ENCODE results near the gene CRISPLD2. TPM values are rescaled to one million over a fixed set of nuclear protein-coding genes. Genes with fewer than 3 reads are reported as not detected.

The CRISPLD2 gene
- total RNA-seq, 5 donors from 2014 or later (not counting 1 experiment from before 2014, with no cell fraction given): 0.76 to 2.8 (median 1.8) TPM

GRCh38 chr16:84909476-84910085 is 89.8 kb downstream of the CRISPLD2 start:
- WGBS (ENCODE audit: insufficient coverage): 80% methylated on average over 4 of the region's 9 CpGs
- ATAC-seq (replicated peaks in 1 of 4): no peak

GRCh38 chr16:84911486-84912216 is 91.9 kb downstream of the CRISPLD2 start:
- ATAC-seq (replicated peaks in 1 of 4) (no peak), DNase-seq (no peak)
- Mint-ChIP-seq H3K27me3 (peaks cover 10 to 17% of the 10 kb centered on the region in 2 donors), H3K36me3 (no peaks in the 10 kb centered on the region), H3K4me3 (no peak overlapping the region), H3K9me3 (no peaks in the 10 kb centered on the region), H3K4me1 (no peaks in the 10 kb centered on the region), H3K27ac (no peak overlapping the region)
- no peaks in the 10 kb centered on the region for H3K36me3 ChIP-seq (ENCODE audit: control insufficient read depth in 2 of 2, extremely low read depth in 1 of 2, insufficient read depth in 1 of 2, low read length in 1 of 2)
- no peaks in the 10 kb centered on the region for H3K9me3 ChIP-seq
- peaks cover 0 to 46% of the 10 kb centered on the region in 2 experiments for H3K27me3 ChIP-seq (replicated peaks in 1 of 2; ENCODE audit: control insufficient read depth in 2 of 2, extremely low read depth in 1 of 2, insufficient read depth in 2 of 2, low read length in 1 of 2)
- POLR2A ChIA-PET: no interaction called here
- no peak overlapping the region for H3K27ac ChIP-seq (ENCODE audit: low read length)
- no peaks in the 10 kb centered on the region for H3K4me1 ChIP-seq (ENCODE audit: control insufficient read depth in 1 of 2, extremely low read depth in 1 of 2, insufficient read depth in 2 of 2, low read length in 2 of 2)
- CTCF ChIA-PET: no interaction called here
- 92% methylated on average over 10 of the region's 16 CpGs for WGBS (ENCODE audit: insufficient coverage)
- no peak overlapping the region for H3K4me3 ChIP-seq (ENCODE audit: control insufficient read depth in 1 of 2, extremely low read depth in 1 of 2, low read length in 1 of 2)

More at GRCh38 chr16:84909476-84910085, 89.8 kb downstream of the CRISPLD2 start:
- H3K27me3 ChIP-seq (replicated peaks in 1 of 2; ENCODE audit: control insufficient read depth in 2 of 2, extremely low read depth in 1 of 2, insufficient read depth in 2 of 2, low read length in 1 of 2): peaks cover 0 to 28% of the 10 kb centered on the region in 2 experiments
- Mint-ChIP-seq H3K4me1 (no peaks in the 10 kb centered on the region), H3K9me3 (no peaks in the 10 kb centered on the region), H3K36me3 (no peaks in the 10 kb centered on the region), H3K27ac (no peak overlapping the region), H3K27me3 (peaks cover 0 to 10% of the 10 kb centered on the region in 2 donors), H3K4me3 (no peak overlapping the region)
- H3K4me3 ChIP-seq (ENCODE audit: control insufficient read depth in 1 of 2, extremely low read depth in 1 of 2, low read length in 1 of 2): no peak overlapping the region
- POLR2A ChIA-PET: no interaction called here
- CTCF ChIA-PET: no interaction called here
- H3K27ac ChIP-seq (ENCODE audit: low read length): no peak overlapping the region
- DNase-seq: no peak
- H3K36me3 ChIP-seq (ENCODE audit: control insufficient read depth in 2 of 2, extremely low read depth in 1 of 2, insufficient read depth in 1 of 2, low read length in 1 of 2): no peaks in the 10 kb centered on the region
- no peaks in the 10 kb centered on the region for H3K9me3 ChIP-seq
- no peaks in the 10 kb centered on the region for H3K4me1 ChIP-seq (ENCODE audit: control insufficient read depth in 1 of 2, extremely low read depth in 1 of 2, insufficient read depth in 2 of 2, low read length in 2 of 2)

GRCh38 chr16:84913315-84913714 is 93.5 kb downstream of the CRISPLD2 start:
- Mint-ChIP-seq H3K9me3 (no peaks in the 10 kb centered on the region), H3K4me1 (no peaks in the 10 kb centered on the region), H3K4me3 (no peak overlapping the region), H3K27me3 (peaks cover 11 to 20% of the 10 kb centered on the region in 2 donors), H3K36me3 (no peaks in the 10 kb centered on the region), H3K27ac (no peak overlapping the region)
- no peak overlapping the region for H3K4me3 ChIP-seq (ENCODE audit: control insufficient read depth in 1 of 2, extremely low read depth in 1 of 2, low read length in 1 of 2)
- no peak overlapping the region for H3K27ac ChIP-seq (ENCODE audit: low read length)
- H3K27me3 ChIP-seq (replicated peaks in 1 of 2; ENCODE audit: control insufficient read depth in 2 of 2, extremely low read depth in 1 of 2, insufficient read depth in 2 of 2, low read length in 1 of 2): peaks cover 0 to 51% of the 10 kb centered on the region in 2 experiments
- no peaks in the 10 kb centered on the region for H3K36me3 ChIP-seq (ENCODE audit: control insufficient read depth in 2 of 2, extremely low read depth in 1 of 2, insufficient read depth in 1 of 2, low read length in 1 of 2)
- ChIA-PET CTCF (no interaction called here), POLR2A (no interaction called here)
- no peaks in the 10 kb centered on the region for H3K4me1 ChIP-seq (ENCODE audit: control insufficient read depth in 1 of 2, extremely low read depth in 1 of 2, insufficient read depth in 2 of 2, low read length in 2 of 2)
- DNase-seq: no peak
- WGBS (ENCODE audit: insufficient coverage): 31% methylated on average over 6 of the region's 6 CpGs
- no peak for ATAC-seq (replicated peaks in 1 of 4)
- H3K9me3 ChIP-seq: no peaks in the 10 kb centered on the region

- no peaks in the 10 kb centered on the region for H3K4me1 ChIP-seq (ENCODE audit: control insufficient read depth in 1 of 2, extremely low read depth in 1 of 2, insufficient read depth in 2 of 2, low read length in 2 of 2)
- Mint-ChIP-seq H3K36me3 (no peaks in the 10 kb centered on the region), H3K27me3 (peaks cover 21 to 25% of the 10 kb centered on the region in 2 donors), H3K4me1 (no peaks in the 10 kb centered on the region), H3K4me3 (no peak overlapping the region), H3K9me3 (no peaks in the 10 kb centered on the region), H3K27ac (no peak overlapping the region)
- H3K9me3 ChIP-seq: no peaks in the 10 kb centered on the region
- ATAC-seq (replicated peaks in 1 of 4) (no peak), DNase-seq (no peak)
- WGBS (ENCODE audit: insufficient coverage): 100% methylated on average over 1 of the region's 5 CpGs
- ChIA-PET POLR2A (no interaction called here), CTCF (no interaction called here)
- H3K4me3 ChIP-seq (ENCODE audit: control insufficient read depth in 1 of 2, extremely low read depth in 1 of 2, low read length in 1 of 2): no peak overlapping the region
- H3K36me3 ChIP-seq (ENCODE audit: control insufficient read depth in 2 of 2, extremely low read depth in 1 of 2, insufficient read depth in 1 of 2, low read length in 1 of 2): no peaks in the 10 kb centered on the region
- H3K27ac ChIP-seq (ENCODE audit: low read length): no peak overlapping the region
- H3K27me3 ChIP-seq (replicated peaks in 1 of 2; ENCODE audit: control insufficient read depth in 2 of 2, extremely low read depth in 1 of 2, insufficient read depth in 2 of 2, low read length in 1 of 2): peaks cover 0 to 51% of the 10 kb centered on the region in 2 experiments
Measured at GRCh38 chr16:84914273-84914672, 94.5 kb downstream of the CRISPLD2 start.

- H3K4me1 ChIP-seq (ENCODE audit: control insufficient read depth in 1 of 2, extremely low read depth in 1 of 2, insufficient read depth in 2 of 2, low read length in 2 of 2): no peaks in the 10 kb centered on the region
- no peaks in the 10 kb centered on the region for H3K9me3 ChIP-seq
- Mint-ChIP-seq H3K4me1 (no peaks in the 10 kb centered on the region), H3K9me3 (no peaks in the 10 kb centered on the region), H3K27ac (no peak overlapping the region), H3K27me3 (peaks cover 21 to 28% of the 10 kb centered on the region in 2 donors), H3K4me3 (no peak overlapping the region), H3K36me3 (no peaks in the 10 kb centered on the region)
- 23% methylated on average over 9 of the region's 9 CpGs for WGBS (ENCODE audit: insufficient coverage)
- ChIA-PET CTCF (no interaction called here), POLR2A (no interaction called here)
- H3K4me3 ChIP-seq (ENCODE audit: control insufficient read depth in 1 of 2, extremely low read depth in 1 of 2, low read length in 1 of 2): no peak overlapping the region
- H3K36me3 ChIP-seq (ENCODE audit: control insufficient read depth in 2 of 2, extremely low read depth in 1 of 2, insufficient read depth in 1 of 2, low read length in 1 of 2): no peaks in the 10 kb centered on the region
- H3K27ac ChIP-seq (ENCODE audit: low read length): no peak overlapping the region
- H3K27me3 ChIP-seq (replicated peaks in 1 of 2; ENCODE audit: control insufficient read depth in 2 of 2, extremely low read depth in 1 of 2, insufficient read depth in 2 of 2, low read length in 1 of 2): peaks cover 0 to 52% of the 10 kb centered on the region in 2 experiments
- no peak for ATAC-seq (replicated peaks in 1 of 4)
- no peak for DNase-seq
Measured at GRCh38 chr16:84916178-84916577, 96.4 kb downstream of the CRISPLD2 start.

GRCh38 chr16:84916850-84917249 is 97.1 kb downstream of the CRISPLD2 start:
- H3K4me1 Mint-ChIP-seq: no peaks in the 10 kb centered on the region
- no peaks in the 10 kb centered on the region for H3K36me3 Mint-ChIP-seq
- POLR2A ChIA-PET: no interaction called here
- H3K27ac Mint-ChIP-seq: no peak overlapping the region
- CTCF ChIA-PET: no interaction called here
- H3K4me3 ChIP-seq (ENCODE audit: control insufficient read depth in 1 of 2, extremely low read depth in 1 of 2, low read length in 1 of 2): no peak overlapping the region
- H3K9me3 ChIP-seq: no peaks in the 10 kb centered on the region
- WGBS (ENCODE audit: insufficient coverage): 72% methylated on average over 4 of the region's 6 CpGs
- no peak overlapping the region for H3K4me3 Mint-ChIP-seq
- H3K27me3 ChIP-seq (replicated peaks in 1 of 2; ENCODE audit: control insufficient read depth in 2 of 2, extremely low read depth in 1 of 2, insufficient read depth in 2 of 2, low read length in 1 of 2): peaks cover 0 to 52% of the 10 kb centered on the region in 2 experiments
- no peak for DNase-seq
- no peak overlapping the region for H3K27ac ChIP-seq (ENCODE audit: low read length)
- peaks cover 21 to 28% of the 10 kb centered on the region in 2 donors for H3K27me3 Mint-ChIP-seq
- H3K9me3 Mint-ChIP-seq: no peaks in the 10 kb centered on the region
- ATAC-seq (replicated peaks in 1 of 4): no peak
- no peaks in the 10 kb centered on the region for H3K36me3 ChIP-seq (ENCODE audit: control insufficient read depth in 2 of 2, extremely low read depth in 1 of 2, insufficient read depth in 1 of 2, low read length in 1 of 2)
- H3K4me1 ChIP-seq (ENCODE audit: control insufficient read depth in 1 of 2, extremely low read depth in 1 of 2, insufficient read depth in 2 of 2, low read length in 2 of 2): no peaks in the 10 kb centered on the region
